ENCODE results near the gene CALML5.

The CALML5 gene

DNA sequence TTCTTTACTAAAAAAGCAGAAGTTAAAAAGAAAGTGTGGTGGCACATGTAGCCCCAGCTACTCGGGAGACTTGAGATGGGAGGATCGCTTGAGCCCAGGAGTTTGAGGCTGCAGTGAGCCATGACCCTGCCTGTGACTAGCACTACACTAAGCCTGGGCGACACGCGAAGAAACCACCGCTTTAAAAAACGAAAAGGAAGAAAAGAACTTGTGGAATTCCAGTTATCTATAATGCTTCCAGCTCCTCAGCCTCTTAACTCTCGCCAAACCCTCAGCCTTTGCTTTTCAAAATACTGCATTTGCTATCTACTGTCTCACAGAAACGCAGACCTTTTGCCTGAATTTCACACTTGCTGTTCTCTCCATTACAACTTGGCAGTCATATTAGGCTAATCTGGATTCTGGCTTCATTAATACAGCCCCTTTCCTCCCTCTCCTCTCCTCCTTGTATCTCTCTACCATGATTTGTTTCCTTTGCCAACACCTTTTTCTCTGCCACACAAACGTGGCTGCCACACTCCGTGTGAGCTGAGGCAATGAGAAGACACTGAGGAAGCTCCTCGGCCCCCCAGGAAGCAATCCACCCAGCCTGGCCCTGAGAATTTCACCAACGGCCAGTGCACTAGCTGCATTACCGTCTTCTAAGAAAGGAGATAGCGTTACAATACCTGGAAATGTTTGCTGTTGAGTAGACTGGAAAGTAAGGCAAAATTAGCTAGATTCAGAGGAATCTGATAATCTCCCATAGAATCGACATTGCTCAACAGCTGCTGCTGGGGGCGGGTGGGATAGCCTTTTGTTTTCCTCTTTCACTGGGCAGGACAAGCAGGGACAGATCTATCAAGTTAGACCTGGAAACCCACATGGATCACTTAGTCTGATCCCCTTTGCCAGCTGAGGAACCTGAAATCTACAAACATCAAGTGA, 37.2 kb downstream of the CALML5 start:
- H3K27ac ChIP-seq = no peak overlapping the region
- TF ChIP-seq Cebpa-rat (IDR thresholded peaks at IDR 0.05) = no peak
- no peak overlapping the region for H3K9ac ChIP-seq
- H3K4me2 ChIP-seq = peak overlapping the region; percentile 60
- H3K27me3 ChIP-seq = no peaks in the 10 kb centered on the region
- peaks cover 23% of the 10 kb centered on the region for H3K4me1 ChIP-seq
- H3K4me3 ChIP-seq = no peak overlapping the region
- H3K9me3 ChIP-seq = no peaks in the 10 kb centered on the region
- no peaks in the 10 kb centered on the region for H4K20me1 ChIP-seq
- peaks cover 33% of the 10 kb centered on the region for H3K36me3 ChIP-seq

- Histone ChIP-seq H3K27me3 (no peaks in the 10 kb centered on the region), H3K4me2 (peak overlapping the region; percentile 60), H3K4me3 (no peak overlapping the region), H3K4me1 (peaks cover 23% of the 10 kb centered on the region), H3K27ac (no peak overlapping the region), H3K36me3 (peaks cover 41% of the 10 kb centered on the region), H3K9me3 (no peaks in the 10 kb centered on the region), H4K20me1 (no peaks in the 10 kb centered on the region), H3K9ac (no peak overlapping the region)
- no peak for TF ChIP-seq Cebpa-rat (IDR thresholded peaks at IDR 0.05)
These were observed 38.2 kb downstream of the CALML5 start for GRCh38 chr10:5461203-5461588.

GRCh38 chr10:5460468-5461202, 38.7 kb downstream of the CALML5 start:
- no peak for TF ChIP-seq Cebpa-rat (IDR thresholded peaks at IDR 0.05)
- Histone ChIP-seq H3K9ac (no peak overlapping the region), H3K4me2 (0 out of 2 replicates have a peak overlapping the region, but pooled peaks have one; percentile 60), H3K36me3 (peaks cover 46% of the 10 kb centered on the region), H3K4me1 (peaks cover 23% of the 10 kb centered on the region), H3K27ac (no peak overlapping the region), H3K4me3 (no peak overlapping the region), H3K27me3 (no peaks in the 10 kb centered on the region), H4K20me1 (no peaks in the 10 kb centered on the region), H3K9me3 (no peaks in the 10 kb centered on the region)

DNA sequence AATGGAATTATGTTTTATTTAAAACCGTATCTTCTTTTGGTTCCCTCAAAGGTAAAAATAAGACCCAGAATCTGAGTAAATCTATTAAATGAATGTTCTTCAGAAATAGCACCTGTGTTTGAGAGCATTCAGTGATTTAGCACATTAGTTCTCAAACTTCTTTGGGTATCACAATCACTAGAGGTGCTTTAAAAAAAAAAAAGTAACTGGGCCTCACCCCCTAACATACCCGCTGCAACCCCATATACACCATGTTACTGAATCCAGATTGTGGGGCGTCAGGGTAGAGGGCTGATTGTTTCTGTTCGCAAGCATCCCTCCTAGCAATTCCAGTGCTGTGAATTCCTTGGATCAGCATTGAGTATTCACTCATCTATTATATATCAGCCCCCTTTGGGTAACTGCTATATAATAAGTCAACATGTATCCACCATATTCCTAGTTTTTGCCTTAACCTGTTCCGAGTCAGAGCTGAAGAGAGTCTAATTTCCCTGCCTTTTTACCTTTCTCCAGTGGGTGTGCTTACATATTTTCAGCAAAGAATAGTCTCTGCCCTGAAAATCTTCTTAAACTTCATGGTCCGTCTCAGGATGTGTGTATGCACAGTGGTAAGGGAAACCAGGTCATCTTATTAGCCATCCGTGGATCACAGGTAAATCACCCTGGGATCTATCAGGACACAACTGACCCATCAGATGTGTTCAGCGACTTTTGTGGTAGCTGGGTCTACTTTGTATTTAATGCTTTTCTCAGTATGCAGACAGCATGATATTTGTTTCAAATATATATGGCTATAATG, 40.2 kb downstream of the CALML5 start:
- Histone ChIP-seq H3K9ac (no peak overlapping the region), H3K36me3 (peaks cover 61% of the 10 kb centered on the region), H3K27ac (no peak overlapping the region), H3K9me3 (no peaks in the 10 kb centered on the region), H3K4me3 (no peak overlapping the region), H3K4me2 (no peak overlapping the region), H3K27me3 (no peaks in the 10 kb centered on the region), H3K4me1 (peaks cover 23% of the 10 kb centered on the region), H4K20me1 (no peaks in the 10 kb centered on the region)
- no peak for TF ChIP-seq Cebpa-rat (IDR thresholded peaks at IDR 0.05)

- Histone ChIP-seq H3K4me1 (peaks cover 23% of the 10 kb centered on the region), H3K27ac (no peak overlapping the region), H4K20me1 (no peaks in the 10 kb centered on the region), H3K4me2 (no peak overlapping the region), H3K9me3 (no peaks in the 10 kb centered on the region), H3K9ac (no peak overlapping the region), H3K4me3 (no peak overlapping the region), H3K36me3 (peaks cover 68% of the 10 kb centered on the region), H3K27me3 (no peaks in the 10 kb centered on the region)
- no peak for TF ChIP-seq Cebpa-rat (IDR thresholded peaks at IDR 0.05)
These were observed 40.9 kb downstream of the CALML5 start for GRCh38 chr10:5458425-5458824.

- Histone ChIP-seq H4K20me1 (no peaks in the 10 kb centered on the region), H3K27me3 (no peaks in the 10 kb centered on the region), H3K36me3 (peaks cover 75% of the 10 kb centered on the region), H3K9me3 (no peaks in the 10 kb centered on the region), H3K27ac (no peak overlapping the region), H3K9ac (no peak overlapping the region), H3K4me3 (no peak overlapping the region), H3K4me2 (no peak overlapping the region), H3K4me1 (peaks cover 21% of the 10 kb centered on the region)
- no peak for TF ChIP-seq Cebpa-rat (IDR thresholded peaks at IDR 0.05)
These were observed 41.6 kb downstream of the CALML5 start for GRCh38 chr10:5457741-5458140.

GRCh38 chr10:5456563-5456962, 42.8 kb downstream of the CALML5 start:
- Histone ChIP-seq H3K36me3 (peaks cover 86% of the 10 kb centered on the region), H3K4me1 (peaks cover 9% of the 10 kb centered on the region), H3K4me3 (no peak overlapping the region), H3K4me2 (no peak overlapping the region), H3K27ac (no peak overlapping the region), H4K20me1 (no peaks in the 10 kb centered on the region), H3K27me3 (no peaks in the 10 kb centered on the region), H3K9ac (no peak overlapping the region), H3K9me3 (no peaks in the 10 kb centered on the region)
- TF ChIP-seq Cebpa-rat (IDR thresholded peaks at IDR 0.05) = no peak

- TF ChIP-seq Cebpa-rat (IDR thresholded peaks at IDR 0.05) = no peak
- Histone ChIP-seq H3K9ac (no peak overlapping the region), H3K36me3 (peaks cover 67% of the 10 kb centered on the region), H3K9me3 (no peaks in the 10 kb centered on the region), H4K20me1 (no peaks in the 10 kb centered on the region), H3K27ac (no peak overlapping the region), H3K4me3 (no peak overlapping the region), H3K27me3 (no peaks in the 10 kb centered on the region), H3K4me2 (no peak overlapping the region), H3K4me1 (no peaks in the 10 kb centered on the region)
These were observed 45.5 kb downstream of the CALML5 start for GRCh38 chr10:5453749-5454489.
